ENCODE data around the gene TBATA.

The TBATA gene

DNA sequence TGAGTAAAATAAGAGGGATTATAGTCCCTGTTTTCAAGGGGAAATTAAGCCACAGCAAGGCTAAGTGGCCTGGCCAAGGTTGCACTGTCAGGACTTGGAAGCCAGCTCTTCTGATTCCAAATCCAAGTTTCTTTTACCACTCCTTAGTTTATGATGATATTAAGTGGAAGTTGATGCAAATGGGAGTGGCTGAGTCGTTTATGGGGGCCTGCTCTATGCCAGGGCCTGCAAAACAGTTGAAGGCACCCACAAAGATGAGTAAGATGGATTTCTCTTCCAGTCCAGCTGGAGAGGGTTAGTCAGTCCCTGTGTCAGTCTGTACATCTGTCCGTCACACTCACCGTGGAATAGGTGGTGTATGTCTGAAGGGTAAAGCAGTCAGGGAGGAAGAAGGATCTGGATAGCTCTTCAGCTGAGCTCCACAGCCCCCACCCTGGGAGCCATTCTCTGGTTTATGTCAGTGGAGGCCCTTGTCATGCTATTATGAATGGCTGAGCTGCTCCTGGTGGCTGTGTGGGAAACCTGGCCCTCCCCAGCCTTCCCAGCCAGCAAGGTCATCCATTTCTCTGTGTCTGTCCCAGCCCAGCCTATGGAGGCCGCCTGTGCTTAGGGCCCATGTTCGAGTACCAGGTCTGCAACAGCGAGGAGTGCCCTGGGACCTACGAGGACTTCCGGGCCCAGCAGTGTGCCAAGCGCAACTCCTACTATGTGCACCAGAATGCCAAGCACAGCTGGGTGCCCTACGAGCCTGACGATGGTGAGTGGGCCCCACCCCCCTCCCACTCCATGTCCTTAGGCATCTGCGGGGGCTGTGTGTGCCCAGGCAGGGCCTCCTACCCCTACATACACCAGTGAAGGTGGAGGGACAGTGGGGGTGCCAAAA lies 44.5 kb downstream of the TBATA start:
- DNase-seq: no peak

- no peak for DNase-seq
Observed at GRCh38 chr10:70738761-70739121, 46.4 kb downstream of the TBATA start.

GRCh38 chr10:70738006-70738760 lies 47.0 kb downstream of the TBATA start:
- no peak for DNase-seq

- DNase-seq: no peak
Observed at GRCh38 chr10:70737250-70737649, 47.9 kb downstream of the TBATA start.

DNA sequence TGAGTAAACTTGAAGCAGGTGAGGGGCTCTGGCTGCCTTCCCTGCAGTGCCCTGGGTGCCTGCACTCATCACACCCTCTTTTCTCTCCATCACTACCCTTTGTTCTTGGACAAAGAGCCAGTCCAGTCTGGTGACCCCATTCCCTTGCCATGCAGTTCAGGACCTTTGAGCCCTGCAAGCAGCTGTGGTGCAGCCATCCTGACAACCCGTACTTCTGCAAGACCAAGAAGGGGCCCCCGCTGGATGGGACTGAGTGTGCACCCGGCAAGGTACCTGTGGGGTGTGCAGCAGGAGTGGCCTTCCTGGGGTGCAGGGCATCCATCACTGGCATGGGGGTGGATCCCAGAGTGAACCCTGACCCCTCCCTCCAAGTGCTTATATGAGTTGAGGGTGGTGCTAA lies 48.7 kb downstream of the TBATA start:
- no peak for DNase-seq

DNA sequence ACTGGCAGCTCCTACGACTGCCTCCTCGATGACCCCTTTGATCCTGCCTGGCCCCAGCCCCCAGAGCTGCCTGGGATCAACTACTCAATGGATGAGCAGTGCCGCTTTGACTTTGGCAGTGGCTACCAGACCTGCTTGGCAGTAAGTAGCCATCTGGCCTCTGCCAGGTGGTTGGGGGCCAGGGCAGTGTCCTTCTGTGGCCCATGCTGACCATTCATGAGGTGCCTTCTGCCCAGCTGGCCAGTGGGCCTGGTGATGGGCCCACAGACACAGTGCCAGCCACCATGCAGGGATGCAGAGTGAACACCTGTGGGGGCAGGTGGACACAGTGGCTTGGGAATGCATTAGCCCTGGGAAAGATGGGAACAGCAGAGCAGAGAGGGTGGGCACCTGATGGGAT lies 50.0 kb downstream of the TBATA start:
- DNase-seq: no peak

- DNase-seq: no peak
Observed at GRCh38 chr10:70733051-70733450, 52.1 kb downstream of the TBATA start.

DNA sequence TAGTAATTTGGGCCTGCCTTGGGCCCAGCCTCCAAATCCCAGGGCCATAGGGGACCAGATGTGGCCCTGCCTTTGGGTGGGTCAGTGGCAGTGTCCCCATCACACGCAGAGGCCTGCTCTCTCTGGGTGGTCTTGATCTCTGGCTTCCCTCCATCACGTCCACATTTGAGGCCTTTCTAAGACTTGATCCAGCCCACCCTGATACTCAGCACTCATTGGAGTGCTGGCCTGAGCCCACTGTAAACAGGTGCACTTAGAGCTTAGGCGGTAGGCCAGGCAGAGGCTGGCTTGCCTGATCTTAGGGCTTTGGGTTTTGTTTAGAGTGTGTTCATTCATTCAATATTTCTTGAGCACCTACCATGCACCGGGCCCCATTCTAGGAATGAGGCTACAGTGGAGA lies 52.6 kb downstream of the TBATA start:
- DNase-seq: no peak

GRCh38 chr10:70730955-70731354 lies 54.2 kb downstream of the TBATA start:
- DNase-seq: no peak

DNA sequence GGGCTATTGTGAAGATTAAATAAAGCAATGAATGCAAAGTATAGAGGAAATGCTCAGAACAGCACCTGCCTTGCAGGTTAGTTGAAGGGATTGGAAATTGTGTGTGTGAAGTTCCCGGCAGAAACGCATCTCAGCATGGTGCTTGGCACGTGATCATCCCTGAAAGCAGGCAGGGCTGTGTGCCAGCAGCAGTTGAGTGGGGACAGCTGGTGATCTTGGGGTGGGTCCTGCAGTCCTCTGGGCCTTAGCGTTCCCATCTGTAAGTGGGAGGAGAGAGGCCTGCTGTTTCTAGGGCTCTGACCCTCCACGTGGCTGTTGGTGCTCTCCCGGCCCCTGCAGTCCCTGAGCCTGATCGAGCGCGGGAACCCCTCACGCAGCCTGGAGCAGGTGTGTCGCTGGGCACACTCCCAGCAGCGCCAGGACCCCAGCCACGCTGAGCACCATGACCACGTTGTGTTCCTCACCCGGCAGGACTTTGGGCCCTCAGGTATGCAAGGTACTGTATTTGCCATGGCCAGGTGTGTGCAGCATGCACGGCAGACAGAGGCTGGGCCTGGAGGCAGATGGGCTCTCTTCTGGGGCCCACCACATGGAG lies 55.3 kb downstream of the TBATA start:
- no peak for DNase-seq

GRCh38 chr10:70728328-70728727 lies 56.8 kb downstream of the TBATA start:
- DNase-seq: no peak

- no peak for DNase-seq
Observed at GRCh38 chr10:70726909-70727495, 58.2 kb downstream of the TBATA start.

GRCh38 chr10:70723771-70724170 lies 61.4 kb downstream of the TBATA start:
- no peak for DNase-seq

- DNase-seq: no peak
Observed at GRCh38 chr10:70722820-70723424, 62.3 kb downstream of the TBATA start.

Data from activated CD4-positive, alpha-beta T cell treated with anti-CD3 and anti-CD28 coated beads for 1 hour (primary cell).